ENCODE data around the gene L3MBTL1. TPM values are rescaled to one million over a fixed set of nuclear protein-coding genes. Genes with fewer than 3 reads are reported as not detected.

L3MBTL1 gene
- total RNA-seq, 1 experiment from 2014 or later = 21.6 TPM

GRCh38 chr20:43554369-43554768 lies 46.9 kb downstream of the L3MBTL1 start:
- H3K4me3 ChIP-seq (replicated peaks in 1 of 2; ENCODE audit: low read depth in 1 of 2, low read length in 2 of 2) = no peak overlapping the region
- H3K27me3 ChIP-seq (ENCODE audit: insufficient read depth, low read length) = no peaks in the 10 kb centered on the region
- H3K4me2 ChIP-seq (ENCODE audit: low read length) = no peak overlapping the region
- H2AFZ ChIP-seq (ENCODE audit: low read depth, low read length, poor library complexity, severe bottlenecking) = no peak overlapping the region
- TF ChIP-seq YY1 (IDR thresholded peaks at IDR 0.05; ENCODE audit: extremely low read depth, insufficient replicate concordance, low read depth, low read length) (no peak), FOSL1 (IDR thresholded peaks at IDR 0.05; ENCODE audit: low read depth) (no peak), CEBPB (IDR thresholded peaks at IDR 0.05; ENCODE audit: low read depth) (no peak), EZH2phosphoT487 (IDR thresholded peaks at IDR 0.05; ENCODE audit: borderline replicate concordance) (no peak), RAD21 (IDR thresholded peaks at IDR 0.05; ENCODE audit: low read depth) (no peak), ELF1 (IDR thresholded peaks at IDR 0.05; ENCODE audit: borderline replicate concordance, low read depth) (no peak), ZNF274 (IDR thresholded peaks at IDR 0.05; ENCODE audit: low read depth, low read length) (no peak), CBX3 (IDR thresholded peaks at IDR 0.05; ENCODE audit: low read depth) (no peak), MAX (IDR thresholded peaks at IDR 0.05) (no peak), CTCF (IDR thresholded peaks at IDR 0.05 in 2 of 3, conservative IDR thresholded peaks at IDR 0.05 in 1 of 3; ENCODE audit: borderline replicate concordance in 1 of 3, insufficient read depth in 1 of 3, low read depth in 2 of 3, low read length in 2 of 3) (no peak), EGR1 (IDR thresholded peaks at IDR 0.05; ENCODE audit: low read depth) (no peak)
- H3K9me3 ChIP-seq (ENCODE audit: control insufficient read depth in 1 of 2, insufficient read depth in 1 of 2, low read depth in 1 of 2, low read length in 2 of 2) = no peaks in the 10 kb centered on the region
- intact Hi-C loops (cut with micrococcal nuclease) = no loop called here
- ChIA-PET RAD21 (ENCODE audit: low non-redundant PET in 1 of 2, low total read pairs in 2 of 2, uncharacterized antibody in 2 of 2, unreplicated experiment in 2 of 2) (no interaction called here), CTCF (no interaction called here), POLR2A (no interaction called here)
- no peak overlapping the region for H3K9ac ChIP-seq (ENCODE audit: low read length)
- H3K79me2 ChIP-seq (ENCODE audit: insufficient read depth, low read length) = no peaks in the 10 kb centered on the region
- ATAC-seq = no peak
- H3K9me2 ChIP-seq (ENCODE audit: insufficient read depth) = no peaks in the 10 kb centered on the region
- no peaks in the 10 kb centered on the region for H3K36me3 ChIP-seq (ENCODE audit: control insufficient read depth in 1 of 2, insufficient read depth in 2 of 2, low read length in 2 of 2)
- peaks cover 10 to 19% of the 10 kb centered on the region in 2 experiments for H3K4me1 ChIP-seq (ENCODE audit: control insufficient read depth in 1 of 2, insufficient read depth in 2 of 2, low read length in 2 of 2)
- H3K27ac ChIP-seq (ENCODE audit: low read depth, low read length) = no peak overlapping the region
- no peaks in the 10 kb centered on the region for H4K20me1 ChIP-seq (ENCODE audit: insufficient read depth)
- DNase-seq (ENCODE audit: low read depth, low spot score) = no peak
- BruUV-seq (replicated peaks) = no TSS peak

Measured in HCT116 (cell line).